Measurements from ENCODE around the gene UQCC2.

The UQCC2 gene

DNA sequence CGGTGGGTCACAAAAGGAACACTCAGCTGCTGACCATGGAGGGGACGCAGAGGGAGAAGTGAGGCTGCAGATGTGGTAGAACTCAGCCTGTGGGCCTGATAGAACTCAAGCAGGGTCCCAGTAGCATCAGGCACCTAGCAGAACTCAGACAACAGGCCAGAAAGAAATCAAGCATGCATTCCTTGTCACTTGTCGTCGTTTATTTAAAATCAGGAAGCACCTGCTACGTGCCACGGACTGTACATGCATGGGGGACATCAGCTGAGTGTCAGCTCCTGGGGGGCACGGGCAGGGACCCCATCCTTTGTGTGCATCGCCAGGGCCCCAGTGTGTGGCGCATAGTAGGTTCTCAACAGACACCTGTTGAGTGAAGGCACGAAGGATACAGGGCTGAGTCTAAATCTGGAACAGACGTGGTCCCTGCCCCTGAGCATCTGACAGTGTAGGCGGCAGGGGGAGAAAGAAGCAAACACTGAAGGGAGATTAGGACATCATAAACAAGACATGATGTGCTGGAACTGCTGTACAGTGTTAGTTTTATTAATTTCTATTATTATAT, 32.5 kb downstream of the UQCC2 start:
- no peak for TF ChIP-seq ZNF274 (IDR thresholded peaks at IDR 0.05; ENCODE audit: low read depth, low read length)
- no peak overlapping the region for H3K4me3 ChIP-seq (ENCODE audit: low read length)

- H3K4me3 ChIP-seq (ENCODE audit: low read length), result no peak overlapping the region
- no peak for TF ChIP-seq ZNF274 (IDR thresholded peaks at IDR 0.05; ENCODE audit: low read depth, low read length)
Measured at GRCh38 chr6:33678233-33678931, 33.1 kb downstream of the UQCC2 start.

DNA sequence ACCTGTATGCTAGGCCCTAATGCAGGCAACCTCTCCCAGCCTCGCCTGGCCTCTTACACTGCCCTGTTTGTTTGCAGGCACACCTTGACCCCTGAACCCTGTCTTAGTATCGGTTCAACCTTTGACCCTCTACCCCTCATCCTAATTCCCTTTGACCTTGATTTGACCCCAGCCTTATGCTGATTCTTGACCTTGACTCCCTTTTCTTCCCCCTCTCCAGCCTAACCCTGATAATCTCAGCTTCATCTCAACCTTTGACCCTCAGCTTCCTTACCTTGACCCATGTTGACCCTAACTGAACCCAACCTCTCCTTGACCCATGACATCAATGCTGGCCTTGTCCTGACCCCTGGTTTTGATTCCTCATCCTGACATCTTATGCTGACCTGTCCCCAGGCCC, 33.8 kb downstream of the UQCC2 start:
- no peak for TF ChIP-seq ZNF274 (IDR thresholded peaks at IDR 0.05; ENCODE audit: low read depth, low read length)
- H3K4me3 ChIP-seq (ENCODE audit: low read length), result no peak overlapping the region

DNA sequence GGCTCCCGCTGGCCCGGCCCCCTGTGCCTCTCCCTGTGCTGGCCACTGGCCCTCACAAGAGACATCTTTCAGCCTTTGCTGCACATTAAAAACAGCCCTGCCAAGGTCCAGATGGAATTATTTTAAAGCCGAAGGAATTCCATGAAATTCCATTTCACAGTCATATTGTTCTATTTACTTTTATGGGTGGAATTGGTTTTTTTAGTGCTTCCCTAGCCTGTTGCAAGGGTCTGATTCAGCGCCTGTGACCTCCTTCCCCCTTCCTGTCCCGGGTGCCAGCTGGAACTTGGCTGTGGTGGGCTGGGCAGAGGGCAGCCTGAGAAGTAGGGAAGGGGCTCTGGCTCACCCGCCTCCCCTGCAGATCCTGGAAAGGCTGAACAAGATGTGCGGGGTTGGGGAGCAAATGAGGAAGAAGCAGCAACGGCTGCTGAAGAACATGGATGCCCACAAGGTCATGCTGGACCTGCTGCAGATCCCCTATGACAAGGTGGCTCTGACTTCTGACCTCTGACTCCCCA, 34.3 kb downstream of the UQCC2 start:
- TF ChIP-seq ZNF274 (IDR thresholded peaks at IDR 0.05; ENCODE audit: low read depth, low read length), result no peak

DNA sequence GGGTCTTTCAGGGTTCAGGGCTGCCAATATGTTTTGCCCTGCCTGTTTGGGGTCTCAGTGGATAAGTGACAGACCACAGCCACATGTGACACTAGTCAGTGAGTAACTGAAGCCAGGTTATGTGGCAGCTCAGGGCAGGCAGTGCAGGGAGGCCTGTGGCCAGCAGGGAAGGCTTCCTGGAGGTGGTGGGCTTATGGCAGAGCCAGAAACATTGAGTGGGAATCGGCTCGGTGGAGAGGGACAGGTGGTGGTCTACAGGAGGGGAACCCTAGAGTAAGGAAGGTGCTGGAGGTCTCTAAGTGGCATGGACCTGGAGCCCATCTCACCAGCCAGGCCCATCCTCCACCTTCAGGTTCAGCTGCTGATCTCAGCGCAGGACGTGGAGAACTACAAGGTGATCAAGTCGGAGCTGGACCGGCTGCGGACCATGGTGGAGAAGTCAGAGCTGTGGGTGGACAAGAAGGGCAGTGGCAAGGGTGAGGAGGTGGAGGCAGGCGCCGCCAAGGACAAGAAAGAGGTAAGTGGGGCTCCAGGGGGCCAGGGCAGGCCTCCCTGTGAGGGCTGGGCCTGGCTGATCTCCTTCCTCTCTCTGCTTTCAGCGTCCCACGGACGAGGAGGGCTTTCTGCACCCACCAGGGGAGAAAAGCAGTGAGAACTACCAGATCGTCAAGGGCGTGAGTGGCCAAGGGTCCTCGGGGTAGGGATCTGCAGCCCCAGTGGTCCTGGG, 34.9 kb downstream of the UQCC2 start:
- H3K4me3 ChIP-seq (ENCODE audit: low read length), result no peak overlapping the region
- TF ChIP-seq ZNF274 (IDR thresholded peaks at IDR 0.05; ENCODE audit: low read depth, low read length), result no peak

More for the DNA sequence above, 34.3 kb downstream of the UQCC2 start:
- H3K4me3 ChIP-seq (ENCODE audit: low read length), result no peak overlapping the region

DNA sequence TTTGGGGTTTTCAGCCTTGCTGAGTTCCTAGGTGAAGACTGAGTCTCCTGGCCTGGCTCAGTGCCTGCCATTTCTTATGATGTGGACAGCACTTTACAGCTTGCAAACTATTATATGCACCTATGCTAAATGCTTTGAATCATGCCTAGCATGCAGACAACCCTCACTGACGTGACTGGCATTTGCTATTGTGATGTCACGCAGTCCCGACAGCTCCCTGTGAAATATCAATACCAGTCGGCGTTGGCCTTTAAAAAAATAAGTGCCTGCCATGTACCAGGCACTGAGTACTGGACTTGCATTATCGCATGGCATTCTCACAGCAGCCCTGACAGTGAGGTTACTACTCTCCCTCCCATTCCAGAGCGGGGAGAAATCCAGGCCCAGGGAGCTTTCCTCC, 35.5 kb downstream of the UQCC2 start:
- H3K4me3 ChIP-seq (ENCODE audit: low read length), result no peak overlapping the region
- TF ChIP-seq ZNF274 (IDR thresholded peaks at IDR 0.05; ENCODE audit: low read depth, low read length), result no peak

DNA sequence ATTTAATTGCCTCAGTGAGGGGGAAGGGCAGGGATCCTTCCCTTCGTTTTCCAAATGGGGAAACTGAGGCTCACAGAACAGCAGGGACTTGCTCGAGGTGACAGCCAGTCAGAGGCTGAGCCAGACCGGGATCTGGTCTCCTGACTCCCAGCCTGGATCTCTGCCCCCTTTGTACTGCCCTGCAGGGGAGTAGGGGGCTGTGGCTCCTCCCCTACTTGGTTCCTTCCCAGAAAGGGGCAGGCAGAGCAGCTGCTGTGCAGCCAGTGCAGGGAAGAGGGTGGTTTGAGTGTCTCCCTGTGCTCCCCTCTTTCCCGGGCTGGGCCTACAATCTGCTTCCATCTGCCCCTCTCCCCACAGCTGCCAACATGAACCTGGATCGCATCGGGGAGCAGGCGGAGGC, 37.6 kb downstream of the UQCC2 start:
- TF ChIP-seq ZNF274 (IDR thresholded peaks at IDR 0.05; ENCODE audit: low read depth, low read length), result no peak
- H3K4me3 ChIP-seq (ENCODE audit: low read length), result no peak overlapping the region

GRCh38 chr6:33672808-33673207, 38.7 kb downstream of the UQCC2 start:
- TF ChIP-seq ZNF274 (IDR thresholded peaks at IDR 0.05; ENCODE audit: low read depth, low read length), result no peak
- no peak overlapping the region for H3K4me3 ChIP-seq (ENCODE audit: low read length)

DNA sequence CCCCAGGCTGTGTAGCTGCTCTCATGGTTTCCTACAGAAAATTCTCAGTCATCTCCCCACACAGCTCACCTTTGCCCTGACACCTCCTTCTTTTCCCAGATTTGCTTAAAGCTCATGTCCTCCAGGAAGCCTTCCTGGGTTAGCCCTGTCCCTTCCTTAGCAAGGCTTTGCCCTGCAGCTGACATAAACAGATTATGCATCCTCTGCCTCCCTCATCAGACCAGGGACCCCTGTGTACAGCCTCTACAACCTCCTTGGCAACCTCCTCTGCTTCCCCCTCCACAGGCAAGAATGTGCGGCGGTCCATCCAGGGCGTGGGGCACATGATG, 39.8 kb downstream of the UQCC2 start:
- H3K4me3 ChIP-seq (ENCODE audit: low read length), result no peak overlapping the region
- no peak for TF ChIP-seq ZNF274 (IDR thresholded peaks at IDR 0.05; ENCODE audit: low read depth, low read length)

- TF ChIP-seq ZNF274 (IDR thresholded peaks at IDR 0.05; ENCODE audit: low read depth, low read length), result no peak
- no peak overlapping the region for H3K4me3 ChIP-seq (ENCODE audit: low read length)
Measured at GRCh38 chr6:33670971-33671743, 40.3 kb downstream of the UQCC2 start.

DNA sequence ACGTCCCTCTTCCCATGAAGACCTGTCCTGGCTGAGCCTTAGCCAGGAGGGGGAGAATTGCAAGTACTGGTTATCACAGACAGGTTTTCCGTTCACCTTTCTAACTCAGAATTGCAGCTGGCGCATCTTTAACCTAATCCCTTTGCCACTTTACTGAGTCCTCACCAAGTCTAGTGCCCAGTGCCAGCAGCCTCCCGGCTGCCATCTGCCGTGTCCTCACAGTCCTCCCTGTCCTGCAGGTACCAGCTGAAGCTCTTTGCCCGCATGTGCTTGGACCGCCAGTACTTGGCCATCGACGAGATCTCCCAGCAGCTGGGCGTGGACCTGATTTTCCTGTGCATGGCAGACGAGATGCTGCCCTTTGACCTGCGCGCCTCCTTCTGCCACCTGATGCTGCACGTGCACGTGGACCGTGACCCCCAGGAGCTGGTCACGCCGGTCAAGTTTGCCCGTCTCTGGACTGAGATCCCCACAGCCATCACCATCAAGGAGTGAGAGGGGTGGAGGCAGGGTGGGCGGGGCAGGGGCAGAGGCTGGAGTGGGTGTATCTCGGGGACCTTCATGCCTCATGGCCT, 41.3 kb downstream of the UQCC2 start:
- no peak for TF ChIP-seq ZNF274 (IDR thresholded peaks at IDR 0.05; ENCODE audit: low read depth, low read length)
- no peak overlapping the region for H3K4me3 ChIP-seq (ENCODE audit: low read length)

- TF ChIP-seq ZNF274 (IDR thresholded peaks at IDR 0.05; ENCODE audit: low read depth, low read length), result no peak
- H3K4me3 ChIP-seq (ENCODE audit: low read length), result no peak overlapping the region
Measured at GRCh38 chr6:33668914-33669313, 42.6 kb downstream of the UQCC2 start.

DNA sequence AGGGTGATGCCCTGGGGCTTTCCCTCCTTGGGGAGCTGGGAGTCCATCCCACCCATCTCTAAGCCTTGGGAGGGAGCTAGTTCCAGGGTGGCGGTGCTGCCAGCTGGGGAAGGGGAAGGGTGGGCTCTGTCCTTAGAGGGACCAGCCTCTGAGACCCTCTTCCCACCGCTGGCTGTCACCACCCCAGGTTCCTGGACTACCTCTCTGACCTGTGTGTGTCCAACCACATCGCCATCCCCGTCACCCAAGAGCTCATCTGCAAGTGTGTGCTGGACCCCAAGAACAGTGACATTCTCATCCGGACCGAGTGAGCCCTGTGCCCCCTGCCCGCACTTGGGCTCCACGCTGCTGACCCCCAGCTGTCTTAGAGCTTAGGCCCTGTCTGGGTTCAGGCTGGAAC, 43.2 kb downstream of the UQCC2 start:
- no peak for TF ChIP-seq ZNF274 (IDR thresholded peaks at IDR 0.05; ENCODE audit: low read depth, low read length)
- no peak overlapping the region for H3K4me3 ChIP-seq (ENCODE audit: low read length)

DNA sequence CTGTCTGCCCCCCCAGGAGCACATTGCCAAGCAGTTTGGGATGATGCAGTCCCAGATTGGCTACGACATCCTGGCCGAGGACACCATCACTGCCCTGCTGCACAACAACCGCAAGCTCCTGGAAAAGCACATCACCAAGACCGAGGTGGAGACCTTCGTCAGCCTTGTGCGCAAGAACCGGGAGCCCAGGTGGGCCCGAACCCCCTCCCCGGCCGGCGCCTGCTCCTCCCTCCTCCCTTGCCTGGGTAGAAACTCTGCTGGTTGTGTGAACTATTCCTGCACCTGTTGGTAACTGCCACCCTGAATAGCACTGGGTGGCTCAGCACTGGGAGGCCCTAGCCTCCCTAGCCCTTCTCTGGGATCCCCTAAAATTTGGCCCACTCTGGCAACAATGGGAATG, 43.7 kb downstream of the UQCC2 start:
- TF ChIP-seq ZNF274 (IDR thresholded peaks at IDR 0.05; ENCODE audit: low read depth, low read length), result no peak
- H3K4me3 ChIP-seq (ENCODE audit: low read length), result no peak overlapping the region

Data from GM08714 (cell line).